NCI-H128 (cell line): ENCODE measurements around the gene FOXQ1.
"Not testable (repeated sequence)": the region's sequence is repeated elsewhere in the genome, so short reads cannot be mapped to it uniquely, and the experiment has no call there.

Experiments used
- DNase-seq: peaks from one replicate; lab custom pipeline; 2025; ENCODE audit not compliant: unreplicated experiment; lab: John Stamatoyannopoulos, UW

FOXQ1 gene

GRCh38 chr6:1290805-1291204 is 21.1 kb upstream of the FOXQ1 start:
- DNase-seq: no peak

DNA sequence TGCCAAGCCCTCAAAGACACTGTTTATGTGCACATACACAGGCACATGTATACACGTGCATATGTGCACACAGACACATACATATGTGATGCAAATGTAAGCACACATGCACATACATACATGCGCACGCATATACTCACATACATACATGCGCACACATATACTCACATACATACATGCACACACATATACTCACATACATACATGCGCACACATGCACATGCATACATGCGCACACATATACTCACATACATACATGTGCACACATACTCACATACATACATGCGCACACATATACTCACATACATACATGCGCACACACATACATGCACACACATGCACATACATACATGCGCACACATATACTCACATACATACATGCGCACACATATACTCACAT is 20.5 kb upstream of the FOXQ1 start:
- no peak for DNase-seq

GRCh38 chr6:1295420-1295819 is 16.5 kb upstream of the FOXQ1 start:
- no peak for DNase-seq

DNA sequence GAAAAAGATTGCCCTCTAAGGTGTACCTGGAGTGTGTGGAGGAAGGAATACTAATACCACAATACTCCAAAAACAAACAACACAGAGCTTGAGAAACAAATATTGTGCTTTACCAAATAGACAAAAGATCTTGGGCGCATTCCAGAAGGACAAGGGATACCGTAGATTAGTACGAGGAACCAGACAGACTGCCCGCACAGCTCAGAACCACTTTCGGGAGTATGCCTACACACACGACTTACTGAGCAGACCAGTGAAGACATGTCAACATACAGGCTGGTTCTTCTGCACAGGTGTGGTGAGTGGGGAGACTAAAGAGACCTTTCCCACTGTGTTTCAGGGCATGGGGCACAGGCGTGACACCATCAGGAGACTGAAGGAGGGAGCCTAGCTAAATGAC is 15.8 kb upstream of the FOXQ1 start:
- DNase-seq: no peak

GRCh38 chr6:1296542-1296941 is 15.4 kb upstream of the FOXQ1 start:
- no peak for DNase-seq

DNA sequence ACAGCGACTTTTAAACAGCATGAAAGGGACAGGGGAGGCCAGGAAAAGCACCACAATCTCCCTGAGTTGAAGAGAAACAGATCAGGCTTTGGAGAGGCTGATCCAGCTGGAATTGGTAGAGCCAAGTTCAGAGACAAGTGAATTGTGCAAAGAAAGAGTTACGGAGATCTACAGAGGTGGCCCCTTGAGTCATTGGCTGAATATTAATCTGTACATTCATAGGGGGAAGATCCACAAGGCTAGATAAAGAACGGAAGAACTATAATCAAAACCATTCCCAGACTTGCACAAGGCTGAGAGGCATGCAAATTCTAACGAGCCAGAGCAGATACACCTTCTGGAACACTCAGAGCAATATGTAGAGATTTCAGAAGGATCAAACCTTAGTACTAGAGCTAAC is 14.2 kb upstream of the FOXQ1 start:
- DNase-seq: no peak

DNA sequence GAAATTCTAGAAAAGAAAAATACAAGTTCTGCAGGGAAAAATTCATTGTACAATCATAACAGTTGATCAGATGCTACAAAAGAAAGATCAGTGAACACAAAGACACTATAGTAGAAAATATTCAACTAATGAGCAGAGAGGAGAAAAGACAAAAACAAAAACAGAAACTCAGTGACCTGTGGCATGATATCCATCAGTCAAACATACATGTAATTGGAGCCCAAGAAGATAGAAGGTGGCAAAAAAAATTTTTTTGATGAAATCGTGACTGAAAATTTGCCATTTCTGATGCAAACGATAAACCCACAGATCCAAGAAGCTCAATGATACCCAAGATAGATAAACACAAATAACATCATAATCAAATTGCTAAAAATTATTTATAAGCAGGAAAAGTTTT is 13.1 kb upstream of the FOXQ1 start:
- no peak for DNase-seq

GRCh38 chr6:1306133-1306532 is 5.8 kb upstream of the FOXQ1 start:
- no peak for DNase-seq

- no peak for DNase-seq
Observed at GRCh38 chr6:1309366-1309765, 2.5 kb upstream of the FOXQ1 start.

- DNase-seq: no peak
Observed at GRCh38 chr6:1310628-1311399, 1.1 kb upstream of the FOXQ1 start.

GRCh38 chr6:1312203-1312472 is 240 bp downstream of the FOXQ1 start:
- DNase-seq: no peak

- no peak for DNase-seq
Observed at GRCh38 chr6:1312473-1313367, 822 bp downstream of the FOXQ1 start.

DNA sequence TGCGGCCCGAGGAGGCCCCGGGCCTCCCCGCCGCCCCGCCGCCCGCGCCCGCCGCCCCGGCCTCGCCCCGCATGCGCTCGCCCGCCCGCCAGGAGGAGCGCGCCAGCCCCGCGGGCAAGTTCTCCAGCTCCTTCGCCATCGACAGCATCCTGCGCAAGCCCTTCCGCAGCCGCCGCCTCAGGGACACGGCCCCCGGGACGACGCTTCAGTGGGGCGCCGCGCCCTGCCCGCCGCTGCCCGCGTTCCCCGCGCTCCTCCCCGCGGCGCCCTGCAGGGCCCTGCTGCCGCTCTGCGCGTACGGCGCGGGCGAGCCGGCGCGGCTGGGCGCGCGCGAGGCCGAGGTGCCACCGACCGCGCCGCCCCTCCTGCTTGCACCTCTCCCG is 1.5 kb downstream of the FOXQ1 start:
- no peak for DNase-seq

DNA sequence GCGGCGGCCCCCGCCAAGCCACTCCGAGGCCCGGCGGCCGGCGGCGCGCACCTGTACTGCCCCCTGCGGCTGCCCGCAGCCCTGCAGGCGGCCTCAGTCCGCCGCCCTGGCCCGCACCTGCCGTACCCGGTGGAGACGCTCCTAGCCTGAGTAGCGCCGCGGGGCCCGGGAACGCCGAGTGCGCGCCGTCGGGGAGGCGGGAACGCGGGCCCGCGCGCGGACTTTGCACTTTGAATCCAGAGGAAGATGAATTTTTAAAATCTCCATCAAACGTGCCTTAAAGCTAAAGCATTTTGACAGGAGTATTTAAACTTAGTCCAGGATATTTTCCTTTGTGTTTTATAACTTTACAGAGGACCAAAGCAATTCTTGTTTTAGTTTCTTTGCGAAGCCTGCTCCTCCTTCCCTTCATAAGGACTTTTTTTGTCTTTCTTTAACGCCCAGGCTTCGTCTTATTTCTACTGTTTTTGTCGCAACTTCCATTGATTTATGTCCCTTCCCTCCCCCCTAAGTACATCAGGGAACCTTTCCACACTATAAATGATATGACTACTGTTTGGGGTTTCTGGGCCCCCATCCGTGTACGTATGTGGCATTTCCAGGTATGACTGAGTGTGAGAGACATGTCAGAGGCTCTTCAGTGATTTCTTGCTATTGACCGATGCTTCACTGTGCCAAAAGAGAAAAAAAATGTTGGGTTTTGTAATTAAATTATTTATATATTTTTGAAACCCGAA is 2.0 kb downstream of the FOXQ1 start:
- DNase-seq: no peak

GRCh38 chr6:1314617-1315016 is 2.7 kb downstream of the FOXQ1 start:
- no peak for DNase-seq

- no peak for DNase-seq
Observed at GRCh38 chr6:1315201-1315559, 3.3 kb downstream of the FOXQ1 start.

DNA sequence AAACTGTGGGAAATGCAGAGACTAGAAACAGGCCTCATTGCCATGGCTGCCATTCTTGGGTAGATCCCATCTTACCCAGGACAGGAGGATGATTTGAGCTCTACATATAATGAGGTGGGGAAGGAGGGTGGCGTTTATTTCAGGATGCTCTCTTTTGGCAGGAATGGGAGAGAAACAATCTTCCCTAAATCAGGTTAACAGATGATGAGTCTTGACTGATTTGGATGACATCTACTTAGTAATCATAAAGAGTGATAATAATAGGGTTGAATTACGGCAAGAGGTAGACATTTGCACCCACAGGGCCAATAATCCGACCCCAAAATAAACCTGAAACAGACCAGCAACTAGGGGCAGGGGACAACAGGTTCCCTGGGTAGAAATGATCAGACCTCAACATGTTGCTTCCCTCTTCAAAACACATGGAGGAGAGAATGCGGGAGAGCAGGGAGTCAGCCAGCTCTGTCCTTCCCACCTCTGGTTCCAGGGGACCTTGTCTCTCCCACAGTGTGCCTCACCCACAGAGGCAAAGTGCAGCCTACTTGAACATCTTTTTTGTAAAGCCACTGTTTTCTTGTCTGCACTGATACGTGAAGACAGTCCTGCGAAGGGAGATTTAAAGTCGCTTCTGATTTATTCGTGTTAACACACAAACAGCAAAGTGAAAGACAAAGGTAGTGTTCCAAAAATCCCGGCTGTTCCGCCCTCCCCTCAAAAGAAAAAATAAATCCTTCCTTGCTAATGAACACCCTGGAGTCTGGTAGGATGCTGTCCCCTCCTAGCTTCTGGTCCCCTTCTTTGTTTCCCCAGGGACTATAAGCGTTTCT is 3.9 kb downstream of the FOXQ1 start:
- DNase-seq: no peak

DNA sequence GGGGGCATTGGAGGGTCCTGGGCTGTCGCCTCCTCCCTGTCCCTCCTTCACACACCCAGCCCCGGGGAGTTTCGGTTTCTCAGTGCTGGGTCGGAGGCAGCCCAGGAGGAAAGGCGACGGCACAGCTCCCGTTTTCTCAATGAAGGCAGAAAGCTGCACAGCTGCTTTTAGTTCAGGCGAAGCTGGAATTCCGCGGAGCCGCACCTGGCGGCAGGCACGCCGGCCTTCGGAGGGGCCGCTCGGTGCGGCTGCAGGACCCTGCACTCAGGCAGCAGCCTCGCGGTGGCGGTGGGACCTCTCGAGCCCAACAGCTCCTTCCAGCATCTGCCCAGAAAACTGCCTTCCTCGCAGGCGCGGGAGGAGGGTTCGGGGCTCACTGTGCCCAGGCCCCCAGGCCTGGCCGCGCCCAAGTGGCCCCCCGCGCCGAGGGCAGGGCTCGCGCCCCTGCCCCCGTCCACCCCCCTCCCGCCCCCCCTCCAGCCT is 4.6 kb downstream of the FOXQ1 start:
- no peak for DNase-seq

DNA sequence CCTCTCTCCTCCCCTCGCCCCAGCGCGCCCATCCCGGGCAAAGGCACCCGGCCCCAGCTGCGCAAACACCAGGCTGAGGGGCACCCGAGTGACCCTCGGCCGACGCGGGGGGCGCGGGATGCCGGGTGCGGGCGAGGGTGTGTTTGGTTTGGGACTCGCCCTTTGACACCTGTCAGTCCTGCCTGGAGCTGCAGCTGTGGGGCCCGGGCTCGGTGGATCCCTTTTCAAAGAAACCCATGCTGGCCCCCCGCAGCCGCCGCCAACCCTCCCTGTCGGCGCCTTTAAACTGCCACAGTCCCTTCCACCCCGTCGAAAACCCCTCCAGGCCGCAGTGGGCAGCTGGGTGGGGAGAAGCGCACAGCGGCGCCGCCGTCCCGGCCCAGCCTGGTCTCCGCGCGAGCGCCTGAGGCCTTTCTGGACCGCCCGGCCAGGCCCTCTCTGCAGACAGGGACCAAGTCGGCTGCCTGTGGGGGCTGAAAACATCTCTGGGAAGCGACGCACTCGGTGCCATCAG is 5.5 kb downstream of the FOXQ1 start:
- no peak for DNase-seq

DNA sequence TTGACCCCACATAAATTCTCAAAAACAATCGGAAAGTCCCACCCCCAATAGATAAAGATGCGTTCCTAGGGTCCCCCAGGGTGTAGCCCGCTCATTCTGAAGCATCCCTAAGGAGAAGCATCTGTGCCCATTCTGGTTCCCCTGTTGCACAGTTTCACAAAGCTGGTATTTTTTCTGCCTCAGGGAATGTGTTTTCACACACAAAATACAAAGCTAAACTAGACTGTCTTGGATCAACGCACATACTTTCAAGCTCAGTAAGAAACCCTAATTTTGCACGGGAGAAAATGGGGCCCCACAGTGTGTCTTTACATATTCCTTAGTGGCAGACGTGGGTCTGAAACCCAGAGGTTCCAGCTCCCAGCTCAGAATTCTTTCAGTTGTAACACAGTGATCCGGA is 6.1 kb downstream of the FOXQ1 start:
- DNase-seq: no peak

DNA sequence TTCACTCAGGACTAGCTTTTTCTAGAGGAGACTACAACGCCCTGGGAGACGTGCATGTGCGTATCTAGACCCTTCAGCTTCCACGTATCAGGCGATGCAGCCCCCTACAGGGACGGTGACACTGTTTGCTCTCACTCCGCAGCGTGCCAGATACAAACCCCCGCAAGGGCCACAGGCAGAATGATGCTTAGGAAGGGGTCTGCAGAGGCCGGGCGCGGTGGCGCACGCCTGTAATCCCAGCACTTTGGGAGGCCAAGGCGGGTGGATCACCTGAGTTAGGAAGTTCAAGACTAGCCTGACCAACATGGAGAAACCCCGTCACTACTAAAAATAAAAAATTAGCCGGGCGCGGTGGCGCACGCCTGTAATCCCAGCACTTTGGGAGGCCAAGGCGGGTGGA is 6.7 kb downstream of the FOXQ1 start:
- DNase-seq: not testable (repeated sequence)
